ENCODE measurements around the gene GORAB.

Gene GORAB, protein sequence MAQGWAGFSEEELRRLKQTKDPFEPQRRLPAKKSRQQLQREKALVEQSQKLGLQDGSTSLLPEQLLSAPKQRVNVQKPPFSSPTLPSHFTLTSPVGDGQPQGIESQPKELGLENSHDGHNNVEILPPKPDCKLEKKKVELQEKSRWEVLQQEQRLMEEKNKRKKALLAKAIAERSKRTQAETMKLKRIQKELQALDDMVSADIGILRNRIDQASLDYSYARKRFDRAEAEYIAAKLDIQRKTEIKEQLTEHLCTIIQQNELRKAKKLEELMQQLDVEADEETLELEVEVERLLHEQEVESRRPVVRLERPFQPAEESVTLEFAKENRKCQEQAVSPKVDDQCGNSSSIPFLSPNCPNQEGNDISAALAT

DNA sequence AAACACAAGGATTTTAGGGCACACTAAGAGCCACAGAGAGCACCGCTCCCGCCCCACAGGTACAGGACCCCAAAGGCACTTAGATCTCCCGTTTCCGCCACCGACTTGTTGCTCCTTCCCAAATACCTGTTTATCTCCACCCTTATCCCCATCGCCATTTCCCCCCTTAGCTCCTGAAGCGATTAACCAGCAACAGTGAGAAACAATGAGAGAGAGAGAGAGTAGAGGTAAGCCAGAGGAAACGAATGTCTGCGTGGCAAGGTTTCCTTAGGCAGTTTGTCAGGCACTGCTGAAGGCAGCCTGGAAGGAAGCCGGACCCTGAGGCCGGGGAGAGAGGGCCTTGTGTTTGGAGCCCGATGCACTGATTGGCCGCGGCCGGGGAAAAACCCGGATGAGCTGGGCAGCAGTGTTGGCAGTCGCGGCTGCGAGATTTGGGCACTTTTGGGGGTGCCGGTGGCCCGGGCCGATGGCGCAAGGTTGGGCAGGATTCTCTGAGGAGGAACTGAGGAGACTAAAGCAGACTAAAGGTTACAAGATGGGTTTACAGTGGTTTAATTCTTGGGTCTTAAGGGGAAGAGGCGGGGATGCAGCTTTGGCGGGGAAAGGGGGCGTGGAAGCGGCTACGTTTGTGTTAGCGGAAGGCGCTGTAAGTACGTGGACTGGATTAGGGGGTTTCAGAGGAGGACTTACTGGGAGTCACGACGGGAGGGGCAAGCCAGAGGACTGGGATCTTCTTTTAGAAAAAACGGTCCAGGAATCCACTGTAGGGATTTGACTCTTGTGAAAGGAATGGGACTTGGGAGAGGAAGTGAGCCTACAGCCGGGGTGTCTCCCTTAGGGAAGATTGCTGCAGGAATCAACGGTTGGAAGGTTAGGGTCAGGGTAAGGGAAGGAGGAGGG is at the start of gene GORAB:
TSS of gene GORAB (plus strand) at position 409 of the 900 bp plus-strand sequence. CDS start at position 467, 58 bp downstream.
- peak; percentile 92 to 97 for DNase-seq

GRCh38 chr1:170483051-170483450 is 48.9 kb upstream of the GORAB start:
- DNase-seq: no peak

DNA sequence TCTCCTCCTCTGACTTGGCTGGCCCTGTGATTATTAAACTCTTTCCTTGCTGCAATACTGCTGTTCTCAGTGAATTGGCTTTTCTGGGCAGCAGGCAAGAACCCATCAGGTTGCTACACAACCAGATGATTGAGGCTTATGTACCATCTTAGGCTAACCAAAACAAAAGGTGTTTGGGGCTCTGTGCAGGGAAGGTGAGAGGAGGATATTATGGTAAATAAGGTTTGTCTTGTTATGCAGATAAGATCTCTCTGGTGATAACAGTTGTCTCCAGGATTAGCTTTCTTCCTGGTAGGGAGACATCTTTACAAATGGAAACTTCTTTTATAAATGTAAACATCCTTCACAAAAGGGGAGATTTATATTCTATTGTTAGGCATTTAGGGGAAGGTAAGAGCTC is 44.5 kb upstream of the GORAB start:
- DNase-seq: no peak

GRCh38 chr1:170491291-170491690 is 40.7 kb upstream of the GORAB start:
- DNase-seq: no peak

GRCh38 chr1:170494369-170494768 is 37.6 kb upstream of the GORAB start:
- no peak for DNase-seq

DNA sequence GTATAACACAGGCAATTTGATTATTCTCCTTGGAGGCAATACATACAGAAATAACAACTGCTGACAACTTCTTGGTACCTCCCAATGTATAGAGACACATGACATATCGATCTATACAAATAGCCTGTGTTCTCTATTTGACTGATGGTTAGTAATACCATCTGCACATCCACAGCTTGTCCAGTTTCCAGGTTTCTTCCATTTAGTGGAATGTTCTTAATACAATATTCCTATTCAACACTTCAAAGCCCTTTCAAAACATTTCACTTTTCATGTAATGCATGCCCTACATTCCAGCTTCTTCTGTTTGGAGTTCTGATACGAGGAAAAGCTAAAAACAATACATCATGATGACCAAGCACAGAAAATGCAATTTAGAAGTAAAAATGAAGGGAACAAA is 37.0 kb upstream of the GORAB start:
- no peak for DNase-seq

- DNase-seq: no peak
Observed at GRCh38 chr1:170498876-170499275, 33.1 kb upstream of the GORAB start.

GRCh38 chr1:170503665-170504064 is 28.3 kb upstream of the GORAB start:
- DNase-seq: no peak

DNA sequence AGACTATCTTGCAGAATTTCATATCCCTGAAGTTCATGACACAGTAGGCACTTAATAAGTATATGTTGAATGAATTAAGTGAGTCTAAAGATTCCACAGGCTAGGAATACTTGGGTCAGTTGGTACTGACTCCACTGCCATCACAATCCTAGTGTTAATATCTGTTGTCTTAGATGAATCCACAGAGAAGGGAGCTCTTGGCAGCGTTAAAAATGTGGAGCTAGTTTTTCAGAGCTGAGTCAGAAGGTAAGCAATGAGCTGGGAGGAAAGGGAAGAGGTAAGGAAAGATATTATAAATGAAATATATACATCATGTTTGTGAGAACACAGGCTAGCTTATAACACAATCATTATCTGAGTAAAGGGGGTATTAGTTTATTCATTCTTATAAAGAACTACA is 21.8 kb upstream of the GORAB start:
- DNase-seq: no peak

DNA sequence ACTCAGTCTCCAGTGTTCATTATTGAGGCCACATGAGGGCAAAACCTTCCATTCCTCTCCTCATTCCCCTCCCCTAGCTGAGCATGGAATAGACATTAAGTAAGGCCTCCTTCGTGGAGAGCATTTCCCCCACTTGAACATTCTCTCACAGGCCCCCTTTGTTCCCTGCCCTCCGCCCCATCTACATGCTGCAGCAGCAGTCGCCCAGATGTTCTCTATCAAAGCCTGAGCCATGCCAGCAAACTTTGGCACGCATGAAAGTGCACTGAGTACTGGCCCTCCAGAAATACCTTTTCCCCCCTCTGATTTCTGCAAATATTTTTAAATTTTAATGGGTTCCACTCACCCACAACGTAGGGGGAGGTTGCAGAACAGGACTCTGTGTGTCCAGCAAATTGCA is 20.9 kb upstream of the GORAB start:
- DNase-seq: no peak

GRCh38 chr1:170513138-170513537 is 18.8 kb upstream of the GORAB start:
- no peak for DNase-seq

DNA sequence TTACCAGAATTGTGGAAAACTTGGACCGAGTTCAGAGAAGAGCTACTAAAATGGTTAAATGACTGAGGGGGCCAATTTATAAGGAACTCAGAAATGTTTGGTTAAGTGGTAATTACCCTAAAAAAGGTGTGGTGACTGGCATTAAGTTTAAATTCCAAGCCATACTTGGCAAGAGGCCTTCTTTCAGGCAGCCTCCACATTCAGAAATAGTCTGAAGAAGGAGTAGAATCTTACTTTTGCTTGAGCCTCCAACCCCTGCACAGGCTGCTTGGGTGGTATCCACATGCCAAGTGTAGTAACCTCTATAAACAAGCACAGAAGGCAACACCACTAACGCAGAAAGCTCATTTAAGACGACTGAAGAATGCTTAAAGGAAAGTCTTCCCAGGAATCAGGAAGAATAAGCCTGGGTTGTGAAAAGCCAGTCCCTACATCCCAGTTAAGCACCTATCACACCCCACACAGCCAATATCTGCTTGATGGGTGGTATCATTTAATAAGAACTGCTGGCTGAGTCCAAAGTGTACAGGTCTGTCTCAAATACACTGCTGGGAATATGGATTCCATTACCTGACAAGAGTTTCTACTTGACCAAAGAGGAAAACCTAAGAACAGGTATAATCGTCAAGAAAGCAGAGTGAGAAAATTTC is 13.7 kb upstream of the GORAB start:
- DNase-seq: no peak

GRCh38 chr1:170518965-170519364 is 13.0 kb upstream of the GORAB start:
- DNase-seq: no peak

GRCh38 chr1:170520601-170521000 is 11.4 kb upstream of the GORAB start:
- no peak for DNase-seq

- DNase-seq: no peak
Observed at GRCh38 chr1:170521818-170522217, 10.1 kb upstream of the GORAB start.

- no peak for DNase-seq
Observed at GRCh38 chr1:170530972-170531757, 801 bp upstream of the GORAB start.

DNA sequence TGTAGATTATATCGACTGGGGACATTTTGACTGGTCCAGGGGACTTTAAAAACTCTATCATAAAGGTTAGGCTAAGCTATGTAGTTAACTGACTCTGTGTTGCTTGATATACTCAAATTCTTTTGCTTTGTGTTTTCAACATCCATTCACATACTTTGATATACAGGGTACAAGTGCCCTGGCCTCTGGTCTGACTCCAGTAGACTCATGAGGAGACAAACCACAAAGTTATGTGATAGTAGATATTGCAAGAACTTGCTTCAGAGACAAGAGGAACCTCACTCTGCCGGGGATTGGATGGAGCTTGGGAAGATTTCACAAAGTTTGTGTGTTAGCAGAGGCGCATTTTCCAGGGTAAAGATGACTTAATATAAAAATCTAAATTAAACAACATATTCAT is 1.3 kb downstream of the GORAB start:
- DNase-seq: no peak

DNA sequence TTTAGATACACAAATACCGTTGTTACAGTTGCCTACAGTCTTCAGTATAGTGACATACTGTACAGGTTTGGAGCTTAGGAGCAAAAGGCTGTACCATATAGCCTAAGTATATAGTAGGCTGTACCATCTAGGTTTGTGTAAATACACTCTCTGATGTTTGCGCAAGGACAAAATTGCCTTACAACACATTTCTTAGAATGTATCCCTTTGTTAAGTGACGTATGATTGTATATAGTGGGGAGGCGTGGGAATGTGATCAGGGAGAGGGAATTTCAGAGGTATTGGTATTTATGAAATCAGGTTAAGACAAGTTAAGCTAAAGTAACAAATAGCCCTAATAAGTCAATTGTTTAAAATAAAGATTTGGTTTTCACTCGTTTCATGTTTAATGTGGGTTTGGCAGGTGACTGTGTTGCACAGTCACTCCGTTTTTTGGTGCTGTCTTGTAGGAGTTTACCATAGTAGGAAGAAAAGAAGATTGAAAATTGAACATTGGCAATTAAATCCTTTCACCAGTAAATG is 2.7 kb downstream of the GORAB start:
- no peak for DNase-seq

DNA sequence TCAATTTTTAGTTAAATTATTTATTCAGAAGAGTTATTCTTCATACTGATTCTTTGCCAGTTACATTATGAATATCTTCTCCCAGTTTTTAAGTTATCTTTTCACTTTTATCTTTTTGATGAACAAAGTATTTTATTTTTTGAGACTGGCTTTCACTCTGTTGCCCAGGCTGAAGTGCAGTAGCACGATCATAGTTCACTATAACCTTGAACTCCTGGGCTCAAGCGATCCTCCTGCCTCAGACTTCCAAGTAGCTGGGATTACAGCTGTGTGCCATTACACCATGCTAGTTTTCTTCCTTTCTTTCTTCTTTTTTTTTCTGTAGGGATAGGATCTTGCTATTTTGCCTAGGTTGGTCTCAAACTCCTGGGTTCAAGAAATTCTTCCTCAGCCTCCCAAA is 3.5 kb downstream of the GORAB start:
- DNase-seq: no peak

DNA sequence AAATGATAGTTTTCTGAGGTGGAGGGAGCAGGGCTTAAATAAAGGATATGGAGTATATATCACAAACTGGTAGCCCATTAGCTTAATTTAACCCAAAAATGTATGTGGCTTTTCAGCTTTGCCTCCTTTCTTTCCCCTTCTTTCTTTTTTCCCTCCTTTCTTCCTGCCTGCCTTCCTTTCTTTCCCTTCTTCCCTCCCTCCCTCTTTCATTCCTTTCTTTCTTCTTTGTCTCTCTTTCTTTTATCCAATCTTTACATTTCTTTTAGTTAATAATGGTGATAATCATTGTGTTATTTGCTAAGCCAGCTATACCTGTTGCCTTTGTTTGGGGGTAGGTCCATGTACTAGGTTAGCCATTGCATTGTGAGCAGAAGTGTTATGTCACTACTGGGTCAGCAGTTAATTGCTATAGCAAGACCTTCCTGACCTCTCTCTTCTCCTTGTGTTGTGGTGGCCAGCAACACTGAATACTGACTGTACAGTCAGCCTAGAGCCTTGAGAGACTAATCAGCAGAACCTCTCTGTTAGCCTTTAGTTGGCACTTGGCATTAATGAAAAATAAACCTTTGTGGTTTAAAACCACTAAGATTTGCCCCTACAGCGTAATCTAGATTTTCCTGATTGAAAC is 5.1 kb downstream of the GORAB start:
- no peak for DNase-seq

DNA sequence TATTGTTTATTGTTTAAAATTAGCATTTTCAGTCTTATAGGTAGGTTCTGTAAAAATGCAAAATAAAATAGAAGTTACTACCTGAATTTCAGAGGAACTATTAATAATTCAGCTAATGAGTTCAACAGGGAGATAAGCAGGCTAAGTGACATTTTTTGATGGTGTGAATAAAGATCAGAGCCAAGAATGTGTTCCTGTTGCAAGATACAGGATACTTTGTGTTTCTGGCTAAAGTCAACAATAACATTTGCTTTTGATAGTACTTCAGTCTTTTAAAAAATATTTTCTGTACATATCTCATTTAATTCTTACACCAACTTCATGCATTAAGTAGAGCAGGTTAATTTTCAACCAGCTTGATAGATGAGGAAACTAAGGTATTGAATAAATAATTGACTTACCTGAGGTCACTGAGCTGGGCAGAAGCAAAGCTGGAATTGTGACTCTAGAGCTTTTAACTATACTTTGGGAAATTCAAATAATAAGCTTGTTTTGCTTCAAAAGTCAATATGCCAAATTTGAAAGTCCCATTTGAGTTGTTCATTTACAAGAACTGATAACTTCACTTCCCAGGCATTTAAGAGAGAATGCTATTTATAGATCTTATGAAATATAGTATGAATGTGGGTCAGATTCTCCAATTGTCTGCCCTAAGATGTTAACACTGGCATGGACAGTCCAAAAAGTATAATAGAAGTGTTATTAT is 6.0 kb downstream of the GORAB start:
- no peak for DNase-seq

All from NCI-H187 (cell line).